DMS79 (cell line): Measurements from ENCODE around the gene COQ9.
A peak's percentile ranks its signal among the peaks of the same experiment; 100 is the strongest.
"Not testable (repeated sequence)": the region's sequence is repeated elsewhere in the genome, so short reads cannot be mapped to it uniquely, and the experiment has no call there.

Experiments used
- DNase-seq: peaks from one replicate; lab custom pipeline; 2025; lab: John Stamatoyannopoulos, UW

COQ9 gene

GRCh38 chr16:57485916-57486857, 38.9 kb downstream of the COQ9 start, which contains the start of gene DOK4:
TSS of gene DOK4 (minus strand) at chr16:57486493. CDS start at chr16:57479507, 6,986 bp downstream.
- DNase-seq: no peak

DNA sequence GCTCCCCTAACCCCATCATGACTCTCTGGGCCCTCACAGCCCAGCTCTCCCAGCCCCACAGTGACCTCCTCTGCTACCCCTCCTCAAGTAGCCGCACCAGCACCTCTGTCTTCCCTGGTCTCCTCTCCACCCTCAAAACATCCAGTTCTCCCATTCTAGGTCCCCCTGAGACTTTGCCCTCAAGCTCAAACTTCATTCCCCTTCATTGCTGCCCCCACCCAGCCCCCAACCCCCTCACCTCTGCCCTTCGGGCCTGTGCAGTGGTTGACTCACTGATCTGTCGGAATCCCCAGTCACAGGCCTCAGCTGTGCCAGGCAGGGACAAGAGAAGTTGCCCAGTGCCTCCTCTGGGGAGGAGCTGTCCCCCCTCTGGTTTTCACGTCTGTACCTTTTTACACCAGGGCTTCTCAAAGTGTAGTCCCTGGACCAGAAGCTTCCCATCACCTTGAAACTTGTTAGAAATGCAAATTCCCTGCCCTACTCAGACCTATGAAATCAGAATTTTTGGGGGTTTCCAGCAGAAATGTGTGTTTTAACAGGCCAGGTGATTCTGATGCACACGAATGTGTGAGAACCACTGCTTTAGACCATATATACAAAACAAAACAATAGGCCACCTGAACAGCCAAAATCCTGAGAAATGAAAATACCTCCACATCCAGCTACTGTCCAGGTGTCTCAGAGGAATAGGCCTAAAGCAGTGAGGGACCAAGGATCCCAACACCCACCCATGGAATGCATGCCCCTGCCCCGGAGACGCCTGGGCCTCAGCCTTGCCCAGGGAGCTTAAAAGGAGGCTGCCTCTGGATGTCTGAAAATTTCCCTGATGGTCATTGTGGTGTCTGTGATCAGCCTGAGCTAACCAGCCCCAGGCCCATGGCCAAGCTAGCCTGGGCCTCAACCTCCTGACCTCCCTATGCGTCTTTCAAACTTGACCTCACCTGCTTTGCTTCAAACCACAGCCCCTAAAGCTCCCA, 39.9 kb downstream of the COQ9 start:
- no peak for DNase-seq

GRCh38 chr16:57489229-57489628, 42.0 kb downstream of the COQ9 start:
- no peak for DNase-seq

DNA sequence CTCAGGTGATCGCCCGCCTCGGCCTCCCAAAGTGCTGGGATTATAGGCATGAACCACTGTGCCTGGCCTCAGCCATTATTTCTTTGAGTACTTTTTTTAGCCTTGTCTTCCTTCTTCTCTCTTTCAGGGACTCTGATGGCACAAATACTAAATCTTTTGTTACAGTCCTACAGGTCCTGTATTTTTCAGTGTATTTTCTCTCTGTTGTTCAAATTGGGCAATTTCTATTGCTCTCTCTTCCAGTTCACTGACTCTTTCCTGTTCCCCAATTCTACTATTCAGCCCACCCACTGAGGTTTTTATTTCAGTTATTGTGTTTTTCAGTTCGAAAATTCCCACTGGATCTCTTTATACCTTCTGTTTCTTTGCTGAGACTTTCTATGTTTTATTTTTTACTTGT, 46.5 kb downstream of the COQ9 start:
- DNase-seq: no peak

- DNase-seq: no peak
Measured at GRCh38 chr16:57497121-57497520, 49.8 kb downstream of the COQ9 start.

DNA sequence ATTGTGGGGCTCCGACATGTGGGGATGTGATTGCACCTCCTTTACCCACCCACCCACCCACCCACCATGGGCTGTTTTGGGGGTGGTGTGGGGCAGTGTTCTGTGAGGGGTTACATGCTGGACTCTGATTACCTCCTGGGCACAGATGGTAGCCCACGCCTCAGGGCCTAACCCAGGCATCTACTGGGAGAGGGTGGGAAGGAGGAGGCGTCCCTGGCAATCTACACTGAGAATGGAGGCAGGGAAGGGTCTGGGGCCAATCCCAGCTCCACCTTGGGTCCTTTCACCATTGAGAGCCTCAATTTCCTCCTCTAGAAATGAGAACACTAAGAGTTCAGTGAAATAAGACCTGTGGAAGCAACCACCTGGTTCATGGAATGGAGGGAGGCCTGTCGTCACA, 50.8 kb downstream of the COQ9 start:
- DNase-seq: no peak

DNA sequence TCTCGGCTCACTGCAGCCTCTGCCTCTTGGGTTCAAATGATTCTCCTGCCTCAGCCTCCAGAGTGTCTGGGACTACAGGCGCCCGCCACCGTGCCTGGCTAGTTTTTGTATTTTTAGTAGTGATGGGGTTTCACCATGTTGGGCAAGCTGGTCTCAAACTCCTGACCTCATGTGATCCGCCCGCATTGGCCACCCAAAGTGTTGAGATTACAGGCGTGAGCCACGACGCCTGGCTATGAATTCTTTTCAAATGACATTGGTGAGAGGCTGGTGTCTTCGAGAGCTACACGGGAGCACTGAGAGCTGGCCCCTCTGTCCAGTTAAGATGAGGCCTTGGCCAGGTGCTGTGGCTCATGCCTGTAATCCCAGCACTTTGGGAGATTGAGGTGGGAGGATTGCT, 52.7 kb downstream of the COQ9 start:
- DNase-seq: not testable (repeated sequence)

DNA sequence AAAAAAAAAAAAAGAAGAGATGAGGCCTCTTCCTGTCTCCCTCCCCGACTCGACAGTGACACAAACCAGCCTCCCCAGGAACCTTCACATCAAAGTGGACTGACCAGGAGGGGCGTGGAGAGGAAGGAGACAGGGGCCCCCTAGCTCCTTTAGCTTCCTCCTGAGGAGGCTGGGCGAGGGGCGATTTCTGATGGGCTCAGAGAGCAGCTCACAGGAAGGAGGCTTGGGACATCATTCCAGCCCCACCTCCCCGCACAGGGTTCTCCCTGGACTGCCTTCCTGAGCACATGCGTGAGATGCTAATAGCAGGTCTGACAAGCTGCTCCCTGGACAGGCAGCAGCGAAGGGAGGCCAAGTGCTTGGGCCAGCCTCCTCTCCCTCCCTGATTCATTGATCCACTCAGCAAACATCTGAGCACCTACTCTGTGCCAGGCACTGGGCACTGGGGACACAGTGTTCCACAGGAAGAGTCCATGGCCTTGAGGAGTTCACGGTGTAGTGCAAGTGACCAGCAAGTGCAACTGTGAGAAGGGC, 53.4 kb downstream of the COQ9 start:
- no peak for DNase-seq

DNA sequence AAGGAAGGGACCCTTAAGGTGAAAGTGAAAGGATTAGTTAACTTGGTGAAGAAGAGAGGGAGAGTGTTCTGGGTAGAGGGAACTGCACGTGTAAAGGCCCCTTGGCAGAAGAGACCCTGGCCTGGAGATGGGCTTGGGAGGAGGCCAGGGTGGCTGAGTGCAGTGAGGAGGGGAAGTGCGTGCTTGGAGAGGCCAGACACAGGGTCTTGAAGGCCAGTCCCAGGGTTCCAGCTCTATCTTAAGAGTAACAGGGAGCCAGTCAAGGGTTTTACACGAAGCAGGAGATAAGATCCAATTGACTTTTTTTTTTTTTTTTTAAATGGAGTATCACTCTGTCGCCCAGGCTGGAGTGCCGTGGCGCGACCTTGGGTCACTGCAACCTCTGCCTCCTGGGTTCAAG, 54.2 kb downstream of the COQ9 start:
- no peak for DNase-seq

DNA sequence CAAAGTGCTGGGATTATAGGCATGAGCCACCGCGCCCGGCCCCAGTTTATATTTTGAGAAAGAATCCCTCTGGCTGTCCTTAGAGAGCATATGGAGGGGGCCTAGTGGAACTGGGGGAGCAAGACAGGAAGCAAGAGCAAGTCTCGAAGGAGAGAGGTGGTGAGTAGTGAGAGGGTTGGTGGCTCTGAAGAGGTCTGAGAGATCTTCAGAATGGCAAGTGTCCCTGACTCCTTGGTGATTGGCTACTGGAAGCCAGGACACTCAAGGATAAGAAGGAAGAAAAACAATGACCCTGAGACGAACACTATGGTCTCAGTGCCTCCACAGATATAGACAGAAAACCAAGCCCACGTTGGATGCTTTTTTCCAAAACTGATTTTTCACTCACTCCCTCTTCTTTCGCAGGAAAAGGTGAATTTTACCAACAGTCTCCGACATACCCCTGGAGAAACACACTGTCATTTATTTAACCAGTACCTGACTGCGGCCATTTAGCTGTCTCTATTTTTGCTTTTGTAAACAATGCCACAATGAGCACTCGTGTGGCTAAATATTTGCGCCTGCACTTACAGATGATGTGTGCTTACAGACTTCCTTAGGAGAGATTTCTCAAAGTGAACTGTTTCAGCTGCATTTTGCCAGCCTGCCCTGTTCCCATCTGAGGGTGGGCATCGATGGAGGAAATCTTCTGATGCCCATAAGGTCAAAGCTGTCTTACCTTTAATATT, 54.9 kb downstream of the COQ9 start:
- peak; percentile 35 for DNase-seq

DNA sequence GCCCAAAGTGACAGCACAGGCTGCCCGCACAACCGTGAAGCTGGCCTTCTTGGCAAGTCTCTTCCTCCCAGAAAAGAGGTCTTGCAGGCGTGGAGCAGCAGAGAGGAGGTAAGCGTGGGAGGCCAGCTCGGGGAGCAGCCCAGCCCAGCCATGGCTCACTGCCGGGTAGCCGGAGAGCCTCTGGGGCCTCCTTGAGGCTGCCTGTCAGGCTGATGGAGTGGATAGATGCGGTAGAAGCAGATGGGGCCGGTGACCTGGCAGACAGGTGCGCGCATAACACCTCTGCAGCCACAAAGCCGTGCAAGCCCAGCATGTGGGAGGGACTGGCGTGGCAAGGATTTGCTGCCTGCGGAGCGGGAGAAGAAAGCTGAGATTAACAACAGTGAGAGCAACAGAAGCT, 56.1 kb downstream of the COQ9 start:
- DNase-seq: peak; percentile 63

- peak; percentile 41 for DNase-seq
Measured at GRCh38 chr16:57504001-57504400, 56.7 kb downstream of the COQ9 start.

GRCh38 chr16:57504491-57504890, 57.2 kb downstream of the COQ9 start:
- DNase-seq: peak; percentile 41

DNA sequence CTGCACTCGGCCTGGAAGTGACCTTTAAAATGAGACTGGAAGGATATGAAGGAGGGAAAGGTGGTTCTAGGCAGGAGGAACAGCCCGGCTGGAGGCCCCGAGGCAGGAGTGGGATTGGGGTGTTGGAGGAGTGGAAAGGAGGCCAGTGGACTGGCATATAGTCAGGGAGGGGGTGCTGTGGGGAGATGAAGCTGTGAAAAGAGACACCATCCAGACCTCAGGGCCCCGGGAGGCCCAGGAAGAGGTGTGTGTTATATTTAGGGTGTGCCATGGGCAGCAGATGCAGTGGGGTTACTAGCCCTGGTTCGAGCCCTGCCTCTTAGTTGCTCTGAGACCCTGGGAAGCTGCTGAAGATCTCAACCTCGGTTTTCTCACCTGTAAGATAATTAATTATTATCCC, 57.9 kb downstream of the COQ9 start:
- no peak for DNase-seq

GRCh38 chr16:57507136-57508034, 60.1 kb downstream of the COQ9 start:
- DNase-seq: peak; percentile 33

GRCh38 chr16:57508035-57508425, 60.8 kb downstream of the COQ9 start:
- no peak for DNase-seq

DNA sequence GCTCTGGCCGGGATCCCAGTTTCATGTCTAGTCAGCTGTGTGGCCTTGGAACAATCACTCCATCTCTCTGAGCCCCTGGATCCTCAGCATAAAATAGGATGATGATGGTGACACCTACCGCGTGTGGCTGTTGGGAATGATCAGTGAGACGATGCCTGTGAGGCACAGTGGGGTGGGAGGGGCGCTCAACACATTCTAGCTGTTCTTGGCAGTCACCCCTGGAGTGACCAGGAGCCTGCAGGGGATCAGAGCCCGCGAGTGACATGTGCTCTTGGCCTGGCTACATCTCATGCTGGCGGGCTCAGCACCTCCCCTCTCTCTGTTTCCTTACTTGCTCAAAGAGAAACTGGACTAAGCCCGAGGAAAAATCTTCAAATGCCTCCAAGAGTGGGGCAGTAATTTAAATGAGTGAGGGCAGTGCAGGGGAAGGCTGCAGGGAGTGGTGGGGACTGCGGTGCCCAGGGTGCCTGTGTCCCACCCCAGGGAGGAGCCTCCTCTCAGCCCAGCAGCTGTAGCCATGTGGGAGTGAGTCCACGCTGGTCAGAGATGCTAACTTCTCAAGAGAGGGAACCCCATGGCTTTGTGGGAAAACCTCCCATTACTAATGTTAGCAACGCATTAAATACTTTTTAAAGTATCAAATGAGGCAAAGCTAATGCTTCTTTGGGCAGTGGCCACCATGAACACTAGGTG, 62.1 kb downstream of the COQ9 start:
- no peak for DNase-seq

DNA sequence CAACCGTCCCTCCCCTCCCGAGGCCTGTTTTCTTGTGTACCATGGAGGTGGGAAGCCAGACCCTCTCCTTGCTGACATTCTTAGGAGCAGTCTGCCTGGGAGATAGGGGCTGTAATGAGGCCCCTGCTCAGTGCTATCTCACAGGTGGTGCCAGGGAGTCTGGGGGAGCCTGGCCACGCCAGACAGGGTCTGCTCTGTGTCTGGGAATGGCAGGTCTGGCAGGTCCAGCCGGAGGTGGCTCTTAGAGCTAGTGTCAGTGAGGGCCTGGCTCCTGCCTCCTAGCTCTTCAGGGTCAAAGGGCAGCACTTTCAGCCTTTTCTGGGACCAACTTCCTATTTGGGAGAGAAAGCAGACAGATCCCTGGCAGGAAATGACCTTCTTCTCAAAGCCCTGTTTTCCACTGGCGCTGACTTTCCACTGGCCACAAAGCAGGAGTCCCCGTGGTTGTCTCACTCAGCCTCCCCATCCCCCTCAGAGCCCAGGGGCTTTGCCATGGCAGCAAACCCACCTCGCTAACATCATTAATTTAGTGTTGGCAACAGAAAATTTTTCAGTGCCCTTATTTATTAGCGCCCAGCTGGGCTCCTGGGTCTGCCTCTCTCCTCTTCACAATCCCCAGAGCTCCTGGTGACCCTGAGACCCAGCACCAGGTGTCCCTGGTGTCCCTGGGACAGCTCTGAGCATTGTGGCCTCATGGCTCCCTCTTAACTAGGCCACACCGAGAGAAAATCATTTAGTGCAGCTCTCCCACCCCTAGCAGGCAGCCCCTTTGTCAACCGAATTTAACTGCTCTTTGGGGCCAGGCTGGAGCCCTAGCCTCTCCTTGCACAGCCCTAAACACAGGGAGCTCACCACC, 63.0 kb downstream of the COQ9 start:
- DNase-seq: no peak
